WI38 (cell line): ENCODE results near the gene SEC31B.

Source experiments
- H3K4me3 ChIP-seq: 2 replicates; pipeline ENCODE4 v1.5.1; 2011; ENCODE audit warnings: low read depth, mild to moderate bottlenecking, control low read depth, low read length
- CTCF ChIP-seq: IDR thresholded peaks from 2 replicates; pipeline ENCODE4 v1.5.1; 2012; ENCODE audit warnings: low read depth, mild to moderate bottlenecking, control low read depth, low read length

SEC31B gene

GRCh38 chr10:100508266-100508665 lies 11.4 kb downstream of the SEC31B start:
- no peak overlapping the region for H3K4me3 ChIP-seq
- TF ChIP-seq CTCF, result no peak

- no peak overlapping the region for H3K4me3 ChIP-seq
- TF ChIP-seq CTCF, result no peak
Measured at GRCh38 chr10:100507357-100507732, 12.3 kb downstream of the SEC31B start.

GRCh38 chr10:100506596-100507356 lies 12.9 kb downstream of the SEC31B start:
- H3K4me3 ChIP-seq, result no peak overlapping the region
- no peak for TF ChIP-seq CTCF

- no peak for TF ChIP-seq CTCF
- H3K4me3 ChIP-seq, result no peak overlapping the region
Measured at GRCh38 chr10:100505164-100505563, 14.5 kb downstream of the SEC31B start.

GRCh38 chr10:100504096-100504495 lies 15.6 kb downstream of the SEC31B start:
- TF ChIP-seq CTCF, result no peak
- no peak overlapping the region for H3K4me3 ChIP-seq

GRCh38 chr10:100502926-100503494 lies 16.7 kb downstream of the SEC31B start:
- no peak overlapping the region for H3K4me3 ChIP-seq
- TF ChIP-seq CTCF, result no peak

- no peak for TF ChIP-seq CTCF
- no peak overlapping the region for H3K4me3 ChIP-seq
Measured at GRCh38 chr10:100501423-100501822, 18.2 kb downstream of the SEC31B start.
